IMR-90 (cell line): Measurements from ENCODE around the gene ATP6V1E1. TPM values are rescaled to one million over a fixed set of nuclear protein-coding genes. Genes with fewer than 3 reads are reported as not detected.
A peak's percentile ranks its signal among the peaks of the same experiment; 100 is the strongest.

ENCODE experiments used
- ATAC-seq: fragments of 200-7000 bp; cut with Tn5 transposase; 2 replicates; pipeline ENCODE4 v1.9.1; 2020; ENCODE audit warnings: low read depth, mild to moderate bottlenecking, moderate library complexity
- BruUV-seq: library from RNA; stranded (reverse); fragments of 400-500 nt; replicated peaks from 2 replicates; lab custom pipeline; 2021; lab: Mats Ljungman, UMichigan
- CTCF ChIA-PET: fragments of 300-600 bp; formaldehyde crosslinking; extraction: SDS; loops from one replicate; lab custom pipeline; 2021; ENCODE audit warnings: antibody characterized with exemption; lab: Yijun Ruan, JAX
- POLR2A ChIA-PET: fragments of 300-600 bp; sonication (Branson Sonifier 250); formaldehyde crosslinking; loops from one replicate; lab custom pipeline; 2022; ENCODE audit warnings: antibody characterized with exemption; ENCODE audit not compliant: unreplicated experiment; lab: Charles Lee
- DNase-seq: peaks from one replicate; pipeline ENCODE4 v3.0.0; 2013
- H2AFZ ChIP-seq: replicated peaks from 2 replicates; pipeline ENCODE3; 2013; ENCODE audit warnings: low read length, mild to moderate bottlenecking; ENCODE audit not compliant: poor library complexity
- H2AK5ac ChIP-seq: 2 replicates; pipeline ENCODE4 v1.6.1; 2013; ENCODE audit warnings: low read depth, low read length, inconsistent platforms
- H2AK9ac ChIP-seq: replicated peaks from 2 replicates; pipeline ENCODE3; 2013; ENCODE audit warnings: mild to moderate bottlenecking, low read depth, low read length, moderate library complexity; ENCODE audit not compliant: poor library complexity
- H2BK120ac ChIP-seq: 2 replicates; pipeline ENCODE4 v1.6.1; 2013; ENCODE audit warnings: low read depth, low read length, inconsistent platforms
- H2BK15ac ChIP-seq: 3 replicates; pipeline ENCODE4 v1.6.1; 2013; ENCODE audit warnings: low read depth, low read length, inconsistent platforms
- H2BK20ac ChIP-seq: 2 replicates; pipeline ENCODE4 v1.6.1; 2013; ENCODE audit warnings: low read depth, mild to moderate bottlenecking, inconsistent platforms, low read length, moderate library complexity
- H2BK5ac ChIP-seq: 2 replicates; pipeline ENCODE4 v1.6.1; 2013; ENCODE audit warnings: mild to moderate bottlenecking, low read depth, low read length, inconsistent platforms; ENCODE audit not compliant: poor library complexity, severe bottlenecking
- H3K14ac ChIP-seq: replicated peaks from 2 replicates; pipeline ENCODE4 v1.6.1; 2013; ENCODE audit warnings: low read depth, low read length, inconsistent platforms
- H3K18ac ChIP-seq: 2 replicates; pipeline ENCODE4 v1.6.1; 2013; ENCODE audit warnings: low read depth, low read length, control low read depth
- H3K23ac ChIP-seq: 2 replicates; pipeline ENCODE4 v1.6.1; 2013; ENCODE audit warnings: low read depth, low read length, inconsistent platforms
- H3K27ac ChIP-seq: 2 replicates; pipeline ENCODE4 v1.5.1; 2013; ENCODE audit warnings: mild to moderate bottlenecking, control low read depth, low read length; ENCODE audit not compliant: insufficient read depth
- H3K27me3 ChIP-seq: 2 replicates; pipeline ENCODE4 v1.6.1; 2013; ENCODE audit warnings: low read length; ENCODE audit not compliant: control insufficient read depth, insufficient read depth
- H3K36me3 ChIP-seq: 2 replicates; pipeline ENCODE4 v1.6.1; 2013; ENCODE audit warnings: low read length, mixed read lengths; ENCODE audit not compliant: control insufficient read depth, insufficient read depth
- H3K4ac ChIP-seq: 2 replicates; pipeline ENCODE4 v1.6.1; 2013; ENCODE audit warnings: low read depth, low read length, inconsistent platforms
- H3K4me1 ChIP-seq: 2 replicates; pipeline ENCODE4 v1.6.1; 2013; ENCODE audit warnings: low read length, mixed read lengths; ENCODE audit not compliant: control insufficient read depth, insufficient read depth
- H3K4me2 ChIP-seq: 2 replicates; pipeline ENCODE4 v1.6.1; 2013; ENCODE audit warnings: low read depth, mild to moderate bottlenecking, control low read depth, low read length, moderate library complexity
- H3K4me3 ChIP-seq: 2 replicates; pipeline ENCODE4 v1.5.1; 2013; ENCODE audit warnings: low read depth, mild to moderate bottlenecking, control low read depth, low read length, moderate library complexity; ENCODE audit not compliant: insufficient read depth
- H3K56ac ChIP-seq: 2 replicates; pipeline ENCODE4 v1.6.1; 2013; ENCODE audit warnings: low read length, inconsistent platforms; ENCODE audit not compliant: insufficient read depth; ENCODE audit errors: extremely low read depth
- H3K79me1 ChIP-seq, 2 experiments: 2 replicates each; pipeline ENCODE4 v1.6.1; 2013; ENCODE audit warnings: low read length in 2 of 2, inconsistent platforms in 1 of 2, low read depth in 1 of 2
- H3K9ac ChIP-seq: 2 replicates; pipeline ENCODE4 v1.6.1; 2013; ENCODE audit warnings: low read depth, low read length, control low read depth
- H3K9me1 ChIP-seq: 2 replicates; pipeline ENCODE4 v1.6.1; 2013; ENCODE audit warnings: low read length, inconsistent platforms; ENCODE audit not compliant: insufficient read depth
- H3K9me3 ChIP-seq: 2 replicates; pipeline ENCODE4 v1.6.1; 2013; ENCODE audit warnings: low read length; ENCODE audit not compliant: control insufficient read depth, insufficient read depth
- H4K20me1 ChIP-seq: 2 replicates; pipeline ENCODE4 v1.6.1; 2013; ENCODE audit warnings: low read length, inconsistent platforms; ENCODE audit not compliant: insufficient read depth
- H4K5ac ChIP-seq: 2 replicates; pipeline ENCODE4 v1.6.1; 2013; ENCODE audit warnings: mild to moderate bottlenecking, low read depth, low read length, control low read depth
- H4K8ac ChIP-seq, 2 experiments: 2 replicates each; pipeline ENCODE4 v1.6.1; 2013; ENCODE audit warnings: low read depth in 2 of 2, low read length in 2 of 2, control low read depth in 1 of 2, inconsistent platforms in 1 of 2
- H4K91ac ChIP-seq: 2 replicates; pipeline ENCODE4 v1.6.1; 2013; ENCODE audit warnings: low read depth, low read length, inconsistent platforms; ENCODE audit not compliant: insufficient read depth
- BHLHE40 ChIP-seq: fragments of 150-350 bp; IDR thresholded peaks from 2 replicates; pipeline ENCODE4 v1.6.1; 2016; ENCODE audit warnings: mild to moderate bottlenecking, low read depth, low read length
- CHD1 ChIP-seq: IDR thresholded peaks from 2 replicates; pipeline ENCODE4 v1.6.1; 2012; ENCODE audit warnings: low read depth, low read length, improper control_type of control experiment
- FOS ChIP-seq: fragments of 150-350 bp; IDR thresholded peaks from 2 replicates; pipeline ENCODE4 v1.6.1; 2016; ENCODE audit warnings: low read depth, low read length
- MAFK ChIP-seq: IDR thresholded peaks from 2 replicates; pipeline ENCODE4 v1.6.1; 2012; ENCODE audit warnings: low read depth, low read length, improper control_type of control experiment
- MAZ ChIP-seq: IDR thresholded peaks from 2 replicates; pipeline ENCODE4 v1.6.1; 2012; ENCODE audit warnings: low read depth, mild to moderate bottlenecking, low read length, improper control_type of control experiment, moderate library complexity, borderline replicate concordance
- MXI1 ChIP-seq: IDR thresholded peaks from 2 replicates; pipeline ENCODE4 v1.6.1; 2012; ENCODE audit warnings: low read depth, mild to moderate bottlenecking, low read length, moderate library complexity, borderline replicate concordance
- POLR2A ChIP-seq: IDR thresholded peaks from 2 replicates; pipeline ENCODE4 v1.6.1; 2012; ENCODE audit warnings: mild to moderate bottlenecking, low read depth, low read length
- RAD21 ChIP-seq: IDR thresholded peaks from 2 replicates; pipeline ENCODE4 v1.6.1; 2012; ENCODE audit warnings: low read length, improper control_type of control experiment
- RCOR1 ChIP-seq: IDR thresholded peaks from 2 replicates; pipeline ENCODE4 v1.6.1; 2012; ENCODE audit warnings: mild to moderate bottlenecking, low read length, improper control_type of control experiment; ENCODE audit not compliant: insufficient replicate concordance
- RFX5 ChIP-seq: IDR thresholded peaks from 2 replicates; pipeline ENCODE4 v1.8.0; 2012; ENCODE audit warnings: low read depth, mild to moderate bottlenecking, low read length, moderate library complexity
- SMC3 ChIP-seq: fragments of 150-350 bp; IDR thresholded peaks from 2 replicates; pipeline ENCODE4 v1.6.1; 2016; ENCODE audit warnings: low read depth, mild to moderate bottlenecking, antibody characterized with exemption, low read length, moderate library complexity
- WGBS, 2 experiments: methylation state at CpG; one replicate each; pipeline versions ENCODE4 v1.1.5 to v1.1.7; 2013; ENCODE audit warnings: missing lambda C conversion rate in 2 of 2; ENCODE audit not compliant: insufficient read length in 1 of 2; ENCODE audit errors: extremely low coverage in 2 of 2; 5-methylcytosine and 5-hydroxymethylcytosine counted together
- dilution Hi-C: fragments of 300-500 bp; cut with HindIII; formaldehyde crosslinking; loops from one replicate; pipeline ENCODE4 v1.14.3; 2018; ENCODE audit warnings: low sequenced_read_pairs; ENCODE audit not compliant: unreplicated experiment
- in situ Hi-C: fragments of 300-500 bp; cut with MboI; formaldehyde crosslinking; loops from 3 replicates; pipeline ENCODE4 v1.14.3; 2019; ENCODE audit warnings: low sequenced_read_pairs, inconsistent platforms, mixed read lengths
- intact Hi-C: fragments of 100-400 bp; cut with micrococcal nuclease; formaldehyde crosslinking; loops from 2 replicates; pipeline ENCODE4 v1.10.0; 2022
- polyA plus RNA-seq, 3 experiments: library from polyadenylated mRNA; depleted of rRNA; stranded (reverse); fragments of >200 nt; gene quantifications; 2 replicates each; pipeline ENCODE4 v1.2.3, GENCODE V29; 2012; ENCODE audit warnings: low replicate concordance in 1 of 3
- total RNA-seq: library from RNA; depleted of rRNA; stranded (reverse); fragments of >200 nt; gene quantifications from 2 replicates; pipeline ENCODE4 v1.2.3, GENCODE V29; 2012
- TF ChIP-seq, protein P1 (sequence below): fragments of 150-350 bp; IDR thresholded peaks from 2 replicates; pipeline ENCODE4 v1.6.1; 2017; ENCODE audit warnings: mild to moderate bottlenecking, antibody characterized with exemption, low read length, low read depth
- TF ChIP-seq, protein P2 (sequence below): fragments of 150-350 bp; IDR thresholded peaks from 2 replicates; pipeline ENCODE4 v1.6.1; 2016; ENCODE audit warnings: low read depth, mild to moderate bottlenecking, low read length, moderate library complexity, borderline replicate concordance

ATP6V1E1 gene
- total and polyA plus RNA-seq, 2 of the 4 experiments (the other 2 are of a cell fraction) = 144 to 148 TPM

DNA sequence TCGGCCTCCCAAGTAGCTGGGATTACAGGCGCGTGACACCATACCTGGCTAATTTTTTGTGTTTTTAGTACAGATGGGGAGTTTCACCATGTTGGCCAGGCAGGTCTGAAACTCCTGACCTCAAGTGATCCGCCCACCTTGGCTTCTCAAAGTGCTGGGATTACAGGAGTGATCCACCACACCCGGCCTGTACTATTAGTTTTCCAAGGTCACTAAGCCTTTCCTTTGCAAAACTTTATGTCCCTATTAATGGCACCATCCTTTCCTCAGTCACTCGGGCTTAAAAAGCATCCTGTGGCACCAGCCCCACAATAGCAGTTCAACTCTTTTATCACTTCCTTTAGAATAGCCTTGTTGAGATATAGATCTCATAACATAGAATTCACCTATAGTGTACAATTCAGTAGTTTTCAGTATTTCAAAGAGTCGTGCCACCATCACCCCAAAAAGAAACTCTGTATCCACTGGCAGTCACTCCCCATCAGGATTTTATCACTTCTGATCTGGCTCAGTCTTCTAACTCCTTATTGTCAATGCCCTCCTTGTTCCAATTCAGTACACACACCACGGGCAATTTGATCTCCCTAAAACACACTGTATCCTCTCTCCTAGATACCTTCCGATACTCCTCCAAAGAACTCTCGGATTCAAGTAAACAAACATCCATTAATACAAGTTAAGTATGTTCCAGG lies 9.1 kb upstream of the ATP6V1E1 start:
- ChIA-PET POLR2A (interaction anchor here (0.6 kb wide), 1 partner anchor 96 kb away, joined by 3 read pairs; no protein-coding TSS in a partner anchor), CTCF (no interaction called here)
- Histone ChIP-seq H3K36me3 (no peaks in the 10 kb centered on the region), H3K27me3 (no peaks in the 10 kb centered on the region), H2BK15ac (peak overlapping the region; percentile 83; the same call in 2 of the 3 replicates), H2AFZ (peak overlapping the region; percentile 97), H4K91ac (peak overlapping the region; percentile 97), H3K18ac (peak overlapping the region; percentile 92), H3K4me1 (peaks cover 2% of the 10 kb centered on the region), H2AK5ac (peak overlapping the region; percentile 99), H3K23ac (peak overlapping the region; percentile 99), H4K5ac (peak overlapping the region; percentile 97), H3K9me1 (no peaks in the 10 kb centered on the region; the same call in 1 of the 2 replicates), H3K4ac (peak overlapping the region; percentile 99), H3K9me3 (no peaks in the 10 kb centered on the region), H3K14ac (peak overlapping the region; percentile 97), H2BK20ac (peak overlapping the region; percentile 72; the same call in 1 of the 2 replicates), H3K4me3 (peak overlapping the region; percentile 69), H4K20me1 (no peaks in the 10 kb centered on the region), H3K79me1 (peaks cover 8 to 47% of the 10 kb centered on the region in 2 experiments), H4K8ac (peak overlapping the region; percentile 94 to 100), H2AK9ac (peak overlapping the region; percentile 95), H2BK120ac (peak overlapping the region; percentile 78), H2BK5ac (peak overlapping the region; percentile 96), H3K9ac (peak overlapping the region; percentile 97), H3K27ac (peak overlapping the region; percentile 94), H3K56ac (peak overlapping the region; percentile 92), H3K4me2 (peak overlapping the region; percentile 93)
- WGBS, 2 experiments = 44% methylated on average over 4 of the region's 10 CpGs; no CpG with 5 or more reads in 1 of the 2 experiments
- TSS peak; percentile 65 for BruUV-seq
- in situ Hi-C loops = loop anchor here (5.0 kb wide), 1 partner anchor 50 kb away; no protein-coding TSS in a partner anchor
- intact Hi-C loops = loop anchor here (2.0 to 5.0 kb wide), 3 partner anchors 75 to 89 kb away; partner anchors contain the start of gene SLC25A18
- no peak; the same call in 1 of the 2 replicates for ATAC-seq
- DNase-seq = no peak
- dilution Hi-C loops = no loop called here
- TF ChIP-seq BHLHE40 (no peak), RFX5 (no peak), SMC3 (no peak), RCOR1 (no peak), RAD21 (no peak), POLR2A (no peak), FOS (no peak), MXI1 (no peak), MAZ (no peak), CHD1 (no peak), MAFK (no peak)
- TF ChIP-seq, protein P1, sequence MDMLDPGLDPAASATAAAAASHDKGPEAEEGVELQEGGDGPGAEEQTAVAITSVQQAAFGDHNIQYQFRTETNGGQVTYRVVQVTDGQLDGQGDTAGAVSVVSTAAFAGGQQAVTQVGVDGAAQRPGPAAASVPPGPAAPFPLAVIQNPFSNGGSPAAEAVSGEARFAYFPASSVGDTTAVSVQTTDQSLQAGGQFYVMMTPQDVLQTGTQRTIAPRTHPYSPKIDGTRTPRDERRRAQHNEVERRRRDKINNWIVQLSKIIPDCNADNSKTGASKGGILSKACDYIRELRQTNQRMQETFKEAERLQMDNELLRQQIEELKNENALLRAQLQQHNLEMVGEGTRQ = no peak
- TF ChIP-seq, protein P2, sequence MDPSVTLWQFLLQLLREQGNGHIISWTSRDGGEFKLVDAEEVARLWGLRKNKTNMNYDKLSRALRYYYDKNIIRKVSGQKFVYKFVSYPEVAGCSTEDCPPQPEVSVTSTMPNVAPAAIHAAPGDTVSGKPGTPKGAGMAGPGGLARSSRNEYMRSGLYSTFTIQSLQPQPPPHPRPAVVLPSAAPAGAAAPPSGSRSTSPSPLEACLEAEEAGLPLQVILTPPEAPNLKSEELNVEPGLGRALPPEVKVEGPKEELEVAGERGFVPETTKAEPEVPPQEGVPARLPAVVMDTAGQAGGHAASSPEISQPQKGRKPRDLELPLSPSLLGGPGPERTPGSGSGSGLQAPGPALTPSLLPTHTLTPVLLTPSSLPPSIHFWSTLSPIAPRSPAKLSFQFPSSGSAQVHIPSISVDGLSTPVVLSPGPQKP = no peak
